Measurements from ENCODE around the gene SGTA. TPM values are rescaled to one million over a fixed set of nuclear protein-coding genes. Genes with fewer than 3 reads are reported as not detected.

SGTA gene
- total and polyA plus RNA-seq, 9 of the 15 experiments (the other 6 are each of a cell fraction or from before 2014, with no cell fraction given): 1.4 to 110 (median 49.9) TPM

DNA sequence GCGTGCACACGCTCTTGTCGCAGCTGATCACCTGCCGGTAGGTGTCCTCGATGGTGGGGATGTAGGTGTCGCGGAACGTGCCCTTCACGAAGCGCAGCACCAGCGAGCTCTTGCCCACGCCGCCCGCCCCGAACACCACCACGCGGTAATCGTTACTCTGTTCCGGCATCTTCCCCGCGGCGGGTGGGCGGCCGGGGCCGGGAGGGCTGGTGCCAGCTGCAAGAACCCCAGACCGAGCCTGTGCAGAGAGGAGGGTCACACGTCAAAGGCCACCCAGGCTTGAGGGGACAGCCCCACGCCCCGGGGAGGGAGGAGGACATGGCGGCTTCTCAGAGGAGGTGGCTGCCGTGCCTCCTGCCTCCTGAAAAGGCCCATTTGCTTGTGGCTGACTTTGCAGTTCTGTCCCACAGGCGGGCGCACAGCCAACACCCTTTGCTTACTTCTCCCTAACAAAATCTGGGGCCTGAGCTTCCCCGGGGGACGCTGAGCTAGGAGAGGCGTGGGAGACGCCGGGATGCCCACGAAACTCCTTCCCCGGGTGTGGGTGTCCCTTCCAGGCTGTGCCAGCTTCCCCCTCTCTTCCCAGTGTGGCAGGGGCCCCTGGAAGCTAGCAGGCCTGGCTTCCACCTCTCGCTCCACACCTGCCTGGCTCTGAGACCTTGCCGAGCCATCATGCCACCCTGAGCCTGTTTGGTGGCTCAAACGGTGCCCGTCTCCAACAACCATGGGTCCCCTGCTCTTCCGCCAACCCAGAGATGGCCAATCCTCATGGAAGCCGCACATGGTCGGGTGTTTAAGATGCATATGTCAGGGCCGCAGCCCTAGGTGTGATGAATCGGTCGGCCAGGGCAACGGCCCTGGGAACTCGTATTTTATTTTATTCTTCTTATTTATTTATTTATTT, 65.2 kb downstream of the SGTA start:
- no peak for FAIRE-seq
- no TSS peak for BruUV-seq (replicated peaks)
- Histone ChIP-seq H3K9me1 (ENCODE audit: control insufficient read depth, insufficient read depth, low read length) (no peaks in the 10 kb centered on the region), H3K27me3 (ENCODE audit: control insufficient read depth in 2 of 2, insufficient read depth in 2 of 2, low read length in 2 of 2) (no peaks in the 10 kb centered on the region), H3K27ac (ENCODE audit: extremely low read depth, low read depth, low read length) (no peak overlapping the region), H3K4me1 (replicated peaks in 1 of 2; ENCODE audit: control insufficient read depth in 2 of 2, insufficient read depth in 2 of 2, low read length in 2 of 2) (peaks cover 5 to 42% of the 10 kb centered on the region in 2 experiments), H3K36me3 (ENCODE audit: control insufficient read depth, insufficient read depth, low read length) (no peaks in the 10 kb centered on the region), H2AFZ (ENCODE audit: low read depth, low read length) (no peak overlapping the region), H3K4me3 (no peak overlapping the region), H3K9ac (ENCODE audit: insufficient read depth in 1 of 2, low read depth in 2 of 2, low read length in 2 of 2) (peak overlapping the region in 1 of 2 experiments; percentile 52; a peak in 1 of 4 replicates), H3K4me2 (ENCODE audit: insufficient read depth, low read length) (no peak overlapping the region), H3K79me2 (ENCODE audit: control insufficient read depth, insufficient read depth, low read length) (no peaks in the 10 kb centered on the region), H3K9me3 (replicated peaks; ENCODE audit: control insufficient read depth, insufficient read depth, low read depth, low read length) (0 out of 2 replicates have a peak, but pooled peaks cover 4% of the 10 kb centered on the region), H4K20me1 (replicated peaks; ENCODE audit: control insufficient read depth, insufficient read depth, low read length) (no peaks in the 10 kb centered on the region)
- in situ Hi-C loops (cut with MboI) (no loop called here), intact Hi-C loops (cut with micrococcal nuclease) (no loop called here)
- WGBS (ENCODE audit: insufficient coverage, low coverage, missing lambda C conversion rate): 73% methylated on average over 40 of the region's 52 CpGs
- TF ChIP-seq ZBTB33 (CRISPR knock-in tag; IDR thresholded peaks at IDR 0.05) (peak; percentile 71; the same call in 1 of the 2 replicates), ZNF584 (CRISPR knock-in tag; IDR thresholded peaks at IDR 0.05; ENCODE audit: low read depth) (no peak), RBFOX2 (IDR thresholded peaks at IDR 0.05; ENCODE audit: low read depth, low read length) (0 out of 2 replicates have a peak, but pooled peaks have one; percentile 27)
- TF ChIP-seq, protein P1, sequence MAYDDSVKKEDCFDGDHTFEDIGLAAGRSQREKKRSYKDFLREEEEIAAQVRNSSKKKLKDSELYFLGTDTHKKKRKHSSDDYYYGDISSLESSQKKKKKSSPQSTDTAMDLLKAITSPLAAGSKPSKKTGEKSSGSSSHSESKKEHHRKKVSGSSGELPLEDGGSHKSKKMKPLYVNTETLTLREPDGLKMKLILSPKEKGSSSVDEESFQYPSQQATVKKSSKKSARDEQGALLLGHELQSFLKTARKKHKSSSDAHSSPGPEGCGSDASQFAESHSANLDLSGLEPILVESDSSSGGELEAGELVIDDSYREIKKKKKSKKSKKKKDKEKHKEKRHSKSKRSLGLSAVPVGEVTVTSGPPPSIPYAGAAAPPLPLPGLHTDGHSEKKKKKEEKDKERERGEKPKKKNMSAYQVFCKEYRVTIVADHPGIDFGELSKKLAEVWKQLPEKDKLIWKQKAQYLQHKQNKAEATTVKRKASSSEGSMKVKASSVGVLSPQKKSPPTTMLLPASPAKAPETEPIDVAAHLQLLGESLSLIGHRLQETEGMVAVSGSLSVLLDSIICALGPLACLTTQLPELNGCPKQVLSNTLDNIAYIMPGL (CRISPR knock-in tag; IDR thresholded peaks at IDR 0.05): no peak
- ChIA-PET POLR2A (interaction anchor here (0.7 to 1.8 kb wide), 3 partner anchors 12 to 241 kb away, joined by 3 to 5 read pairs (median 4); no protein-coding TSS in a partner anchor), CTCF (ENCODE audit: low intra/inter-chr PET ratio) (no interaction called here)
- no peak for DNase-seq (ENCODE audit: extremely low read depth in 1 of 4, low spot score in 3 of 4)
- ATAC-seq: no peak

Measured in K562 (cell line).